HUES6 (cell line): Measurements from ENCODE around the gene CHD2.
"Not testable (repeated sequence)": the region's sequence is repeated elsewhere in the genome, so short reads cannot be mapped to it uniquely, and the experiment has no call there.

Experiments used
- H3K27ac ChIP-seq: 2 replicates; pipeline ENCODE4 v1.7.0; 2013; ENCODE audit warnings: low read depth, mild to moderate bottlenecking, low read length, inconsistent platforms
- H3K27me3 ChIP-seq: 2 replicates; pipeline ENCODE4 v1.6.1; 2013; ENCODE audit warnings: low read length; ENCODE audit not compliant: control insufficient read depth, insufficient read depth
- H3K36me3 ChIP-seq: 2 replicates; pipeline ENCODE4 v1.6.1; 2013; ENCODE audit warnings: low read length; ENCODE audit not compliant: control insufficient read depth, insufficient read depth
- H3K4me1 ChIP-seq: 2 replicates; pipeline ENCODE4 v1.6.1; 2013; ENCODE audit warnings: low read length; ENCODE audit not compliant: control insufficient read depth, insufficient read depth
- H3K4me3 ChIP-seq: 2 replicates; pipeline ENCODE4 v1.5.1; 2013; ENCODE audit warnings: low read depth, low read length
- H3K9ac ChIP-seq: one replicate; pipeline ENCODE4 v1.6.1; 2013; ENCODE audit warnings: mild to moderate bottlenecking, low read length
- H3K9me3 ChIP-seq: 2 replicates; pipeline ENCODE4 v1.6.1; 2013; ENCODE audit warnings: low read depth, low read length; ENCODE audit not compliant: control insufficient read depth, insufficient read depth

Gene CHD2

GRCh38 chr15:93031103-93031464 lies 131.0 kb downstream of the CHD2 start:
- Histone ChIP-seq H3K9ac (no peak overlapping the region), H3K4me1 (peaks cover 21% of the 10 kb centered on the region; the same call in 1 of the 2 replicates), H3K27me3 (no peaks in the 10 kb centered on the region), H3K9me3 (no peaks in the 10 kb centered on the region), H3K36me3 (peaks cover 15% of the 10 kb centered on the region), H3K27ac (no peak overlapping the region), H3K4me3 (no peak overlapping the region)

- not testable (repeated sequence) for H3K36me3 ChIP-seq, H3K27me3 ChIP-seq, H3K9ac ChIP-seq, H3K9me3 ChIP-seq, H3K27ac ChIP-seq, H3K4me3 ChIP-seq
- H3K4me1 ChIP-seq: peaks cover 21% of the 10 kb centered on the region; the same call in 1 of the 2 replicates
Measured at GRCh38 chr15:93031557-93032384, 131.6 kb downstream of the CHD2 start.

- not testable (repeated sequence) for H3K27me3 ChIP-seq, H3K27ac ChIP-seq, H3K9me3 ChIP-seq, H3K9ac ChIP-seq, H3K36me3 ChIP-seq, H3K4me3 ChIP-seq
- H3K4me1 ChIP-seq: peaks cover 21% of the 10 kb centered on the region; the same call in 1 of the 2 replicates
Measured at GRCh38 chr15:93032515-93033206, 132.5 kb downstream of the CHD2 start.

- no peaks in the 10 kb centered on the region for H3K27me3 ChIP-seq
- H3K36me3 ChIP-seq: no peaks in the 10 kb centered on the region
- no peak overlapping the region for H3K27ac ChIP-seq
- no peak overlapping the region for H3K4me3 ChIP-seq
- peaks cover 22% of the 10 kb centered on the region; the same call in 1 of the 2 replicates for H3K4me1 ChIP-seq
- no peaks in the 10 kb centered on the region for H3K9me3 ChIP-seq
- peak overlapping the region; percentile 12 for H3K9ac ChIP-seq
Measured at GRCh38 chr15:93033434-93034045, 133.4 kb downstream of the CHD2 start.

GRCh38 chr15:93034512-93034911 lies 134.4 kb downstream of the CHD2 start:
- no peak overlapping the region for H3K9ac ChIP-seq
- no peaks in the 10 kb centered on the region for H3K27me3 ChIP-seq
- no peak overlapping the region for H3K4me3 ChIP-seq
- no peaks in the 10 kb centered on the region for H3K9me3 ChIP-seq
- no peak overlapping the region for H3K27ac ChIP-seq
- peaks cover 14% of the 10 kb centered on the region; the same call in 1 of the 2 replicates for H3K4me1 ChIP-seq
- H3K36me3 ChIP-seq: no peaks in the 10 kb centered on the region

- no peak overlapping the region for H3K4me3 ChIP-seq
- peaks cover 9% of the 10 kb centered on the region; the same call in 1 of the 2 replicates for H3K4me1 ChIP-seq
- no peaks in the 10 kb centered on the region for H3K9me3 ChIP-seq
- H3K36me3 ChIP-seq: no peaks in the 10 kb centered on the region
- H3K27me3 ChIP-seq: no peaks in the 10 kb centered on the region
- no peak overlapping the region for H3K9ac ChIP-seq
- H3K27ac ChIP-seq: no peak overlapping the region
Measured at GRCh38 chr15:93035092-93035915, 135.2 kb downstream of the CHD2 start.

- no peak overlapping the region for H3K27ac ChIP-seq
- H3K4me3 ChIP-seq: no peak overlapping the region
- no peaks in the 10 kb centered on the region for H3K36me3 ChIP-seq
- H3K4me1 ChIP-seq: peaks cover 3% of the 10 kb centered on the region; the same call in 1 of the 2 replicates
- H3K27me3 ChIP-seq: no peaks in the 10 kb centered on the region
- H3K9ac ChIP-seq: no peak overlapping the region
- H3K9me3 ChIP-seq: no peaks in the 10 kb centered on the region
Measured at GRCh38 chr15:93035953-93036810, 136.1 kb downstream of the CHD2 start.

GRCh38 chr15:93036951-93037819 lies 137.1 kb downstream of the CHD2 start:
- no peak overlapping the region for H3K4me3 ChIP-seq
- H3K4me1 ChIP-seq: peaks cover 3% of the 10 kb centered on the region; the same call in 1 of the 2 replicates
- H3K9ac ChIP-seq: no peak overlapping the region
- H3K27me3 ChIP-seq: no peaks in the 10 kb centered on the region
- no peaks in the 10 kb centered on the region for H3K9me3 ChIP-seq
- no peak overlapping the region for H3K27ac ChIP-seq
- H3K36me3 ChIP-seq: no peaks in the 10 kb centered on the region

GRCh38 chr15:93037820-93038705 lies 137.9 kb downstream of the CHD2 start:
- Histone ChIP-seq H3K4me1 (peaks cover 3% of the 10 kb centered on the region; the same call in 1 of the 2 replicates), H3K36me3 (peaks cover 4% of the 10 kb centered on the region), H3K4me3 (no peak overlapping the region), H3K9me3 (no peaks in the 10 kb centered on the region), H3K9ac (no peak overlapping the region), H3K27me3 (no peaks in the 10 kb centered on the region), H3K27ac (no peak overlapping the region)
